ENCODE results near the gene SPTB. TPM values are rescaled to one million over a fixed set of nuclear protein-coding genes. Genes with fewer than 3 reads are reported as not detected.
A peak's percentile ranks its signal among the peaks of the same experiment; 100 is the strongest.

The SPTB gene
- total RNA-seq, 1 donor = under 0.01 TPM

DNA sequence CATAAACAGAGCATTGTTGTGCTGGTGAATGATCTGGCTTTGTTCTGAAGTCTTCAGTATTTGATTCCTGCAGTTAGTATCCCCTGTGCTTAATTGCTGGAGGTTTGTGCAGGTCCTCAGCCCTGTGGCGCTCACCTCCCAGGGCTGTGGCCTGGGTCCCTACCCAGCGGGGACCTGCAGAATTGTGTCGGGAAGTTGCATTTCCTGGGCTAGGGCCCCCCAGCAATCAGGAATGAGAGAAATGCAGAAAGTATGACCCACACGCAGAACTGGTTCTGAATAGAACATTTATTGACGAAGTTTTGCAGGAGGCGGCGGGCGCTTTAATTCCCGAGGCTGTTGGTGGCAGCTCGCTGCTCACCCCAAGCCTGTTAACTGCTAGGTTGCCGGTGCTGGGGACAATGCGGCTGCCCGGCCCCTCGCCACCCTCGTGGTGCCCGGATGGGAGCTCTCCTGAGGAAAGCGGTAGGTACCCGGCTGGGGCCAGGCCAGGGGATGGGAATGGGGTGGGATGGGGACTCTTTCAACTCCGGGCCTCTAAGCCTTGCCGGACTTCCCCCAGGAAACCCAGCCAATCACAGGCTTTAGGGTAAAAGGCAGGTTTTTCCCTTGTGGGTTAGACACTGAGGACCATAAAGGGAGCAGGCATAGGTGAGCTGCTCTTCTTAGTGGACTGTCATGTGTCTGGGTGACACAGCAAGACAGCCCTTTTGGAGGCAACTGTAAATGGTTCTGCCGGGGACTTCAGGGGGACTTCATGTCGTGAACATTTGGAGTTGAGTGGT is 163.9 kb downstream of the SPTB start:
- TF ChIP-seq, protein P1, sequence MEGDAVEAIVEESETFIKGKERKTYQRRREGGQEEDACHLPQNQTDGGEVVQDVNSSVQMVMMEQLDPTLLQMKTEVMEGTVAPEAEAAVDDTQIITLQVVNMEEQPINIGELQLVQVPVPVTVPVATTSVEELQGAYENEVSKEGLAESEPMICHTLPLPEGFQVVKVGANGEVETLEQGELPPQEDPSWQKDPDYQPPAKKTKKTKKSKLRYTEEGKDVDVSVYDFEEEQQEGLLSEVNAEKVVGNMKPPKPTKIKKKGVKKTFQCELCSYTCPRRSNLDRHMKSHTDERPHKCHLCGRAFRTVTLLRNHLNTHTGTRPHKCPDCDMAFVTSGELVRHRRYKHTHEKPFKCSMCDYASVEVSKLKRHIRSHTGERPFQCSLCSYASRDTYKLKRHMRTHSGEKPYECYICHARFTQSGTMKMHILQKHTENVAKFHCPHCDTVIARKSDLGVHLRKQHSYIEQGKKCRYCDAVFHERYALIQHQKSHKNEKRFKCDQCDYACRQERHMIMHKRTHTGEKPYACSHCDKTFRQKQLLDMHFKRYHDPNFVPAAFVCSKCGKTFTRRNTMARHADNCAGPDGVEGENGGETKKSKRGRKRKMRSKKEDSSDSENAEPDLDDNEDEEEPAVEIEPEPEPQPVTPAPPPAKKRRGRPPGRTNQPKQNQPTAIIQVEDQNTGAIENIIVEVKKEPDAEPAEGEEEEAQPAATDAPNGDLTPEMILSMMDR (IDR thresholded peaks at IDR 0.05; ENCODE audit: insufficient read depth, low read length) = no peak
- no peak for DNase-seq (ENCODE audit: low read depth)
- H3K4me3 ChIP-seq (ENCODE audit: low read depth, low read length) = no peak overlapping the region

DNA sequence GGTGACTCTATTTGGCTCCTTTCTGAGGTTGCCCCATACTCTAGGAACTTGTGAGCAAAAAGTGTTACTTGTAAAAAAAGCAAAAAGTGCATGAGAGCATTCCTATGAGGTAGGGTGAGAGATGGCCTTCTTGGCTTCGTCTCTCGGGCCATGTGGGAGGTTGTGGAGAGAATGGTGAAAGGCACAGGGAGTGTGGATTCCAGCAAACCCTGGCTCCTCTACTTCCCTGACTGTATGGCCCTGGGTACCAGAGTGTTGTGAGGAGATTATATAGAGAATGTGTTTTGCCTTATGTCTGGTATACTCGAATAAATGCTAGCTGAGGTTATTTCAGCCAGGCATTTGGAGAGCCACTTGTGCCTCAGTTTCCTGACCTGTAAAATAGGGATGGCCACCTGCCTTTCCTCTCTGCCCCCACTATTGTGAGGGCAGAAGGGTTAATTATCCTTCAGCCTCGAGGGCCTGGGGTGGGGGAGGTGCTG is 164.5 kb downstream of the SPTB start:
- no peak for DNase-seq (ENCODE audit: low read depth)
- TF ChIP-seq, protein P1 (IDR thresholded peaks at IDR 0.05; ENCODE audit: insufficient read depth, low read length) = no peak
- no peak overlapping the region for H3K4me3 ChIP-seq (ENCODE audit: low read depth, low read length)

DNA sequence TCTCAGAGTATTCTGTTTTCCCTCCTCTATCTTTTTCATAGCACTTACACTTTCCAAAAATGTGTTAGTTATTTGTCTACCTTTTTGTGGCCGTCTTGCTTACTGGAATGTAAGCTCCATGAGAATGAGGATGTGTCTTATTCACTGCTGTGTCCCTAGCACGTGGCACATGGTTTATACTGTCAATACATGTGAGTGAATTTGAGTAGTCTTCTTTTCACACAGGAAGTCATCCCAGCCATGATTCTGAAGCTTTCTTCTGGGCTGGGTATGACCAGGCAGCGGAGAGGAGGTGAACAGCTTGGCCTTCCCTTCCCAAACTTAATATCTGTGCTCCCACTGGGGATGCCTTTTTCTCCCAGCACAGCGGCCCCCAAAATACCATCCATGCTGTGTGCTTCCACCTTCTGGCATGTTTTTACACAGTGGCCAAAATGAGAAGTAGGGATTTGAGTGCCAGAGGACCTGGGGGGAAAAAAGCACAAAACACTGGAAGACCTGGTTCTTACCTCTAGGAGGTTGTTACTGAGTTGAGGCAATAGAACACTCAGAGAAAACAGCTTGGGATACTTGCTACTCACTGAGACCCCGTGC is 165.2 kb downstream of the SPTB start:
- TF ChIP-seq, protein P1 (IDR thresholded peaks at IDR 0.05; ENCODE audit: insufficient read depth, low read length) = no peak
- DNase-seq (ENCODE audit: low read depth) = no peak
- no peak overlapping the region for H3K4me3 ChIP-seq (ENCODE audit: low read depth, low read length)

DNA sequence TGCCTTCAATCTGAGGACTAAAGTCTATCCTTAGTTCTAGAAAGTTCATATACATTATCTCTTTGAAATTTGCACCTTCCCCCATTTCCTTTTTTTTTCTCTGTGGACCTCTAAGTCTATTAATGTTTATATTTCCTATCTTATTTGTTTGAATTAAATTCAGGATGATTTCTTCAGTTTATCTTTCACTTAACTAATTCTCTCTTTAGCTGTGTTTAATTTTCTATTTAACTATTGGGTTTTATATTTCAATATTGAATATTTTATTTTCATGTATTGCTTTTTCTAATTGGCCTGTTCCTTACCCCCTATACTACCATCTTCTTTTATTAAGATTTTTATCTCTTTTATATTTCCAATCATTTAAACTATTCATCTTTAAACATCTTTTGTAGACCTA is 166.0 kb downstream of the SPTB start:
- no peak overlapping the region for H3K4me3 ChIP-seq (ENCODE audit: low read depth, low read length)
- TF ChIP-seq, protein P1 (IDR thresholded peaks at IDR 0.05; ENCODE audit: insufficient read depth, low read length) = no peak
- no peak for DNase-seq (ENCODE audit: low read depth)

DNA sequence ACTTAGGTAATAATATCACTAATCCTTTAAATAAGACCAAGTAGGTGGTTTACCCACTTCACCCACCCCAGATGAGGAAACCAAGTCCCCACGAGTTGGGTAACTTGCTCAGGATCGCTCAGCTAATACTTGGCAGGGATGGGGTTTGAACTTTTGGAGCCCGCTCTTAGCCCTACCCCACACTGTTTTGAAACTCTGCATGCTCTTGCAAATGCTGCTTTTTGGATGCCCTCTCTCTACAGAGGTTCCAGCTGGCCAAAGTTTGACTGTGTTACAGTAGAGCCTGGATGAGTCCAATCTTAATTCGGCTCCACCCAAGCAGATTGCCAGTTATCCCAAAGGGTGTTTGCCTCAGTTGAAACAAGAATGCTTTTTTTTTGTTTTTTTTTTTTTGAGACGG is 168.7 kb downstream of the SPTB start:
- H3K4me3 ChIP-seq (ENCODE audit: low read depth, low read length) = no peak overlapping the region
- DNase-seq (ENCODE audit: low read depth) = peak; percentile 62
- TF ChIP-seq, protein P1 (IDR thresholded peaks at IDR 0.05; ENCODE audit: insufficient read depth, low read length) = no peak

DNA sequence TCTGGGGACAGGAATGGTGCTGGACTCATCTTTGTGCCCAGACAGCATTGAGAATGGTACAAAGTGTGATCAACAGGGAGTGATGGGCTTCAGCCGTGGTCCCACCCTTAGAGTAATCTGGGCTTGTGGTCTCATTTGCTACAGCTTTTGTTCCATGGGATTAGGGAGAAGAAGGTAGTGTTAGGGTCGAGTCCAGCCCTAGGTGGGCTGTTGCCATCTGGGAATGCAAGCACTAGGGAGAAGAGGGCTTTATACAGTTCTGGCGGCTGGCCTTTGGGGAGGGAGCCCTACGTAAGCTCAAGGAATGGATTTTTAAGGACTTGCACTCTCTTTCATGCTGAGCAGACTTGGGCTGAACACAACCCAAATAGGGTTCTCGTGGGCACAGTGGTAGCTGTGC is 170.6 kb downstream of the SPTB start:
- TF ChIP-seq, protein P1 (IDR thresholded peaks at IDR 0.05; ENCODE audit: insufficient read depth, low read length) = no peak
- no peak overlapping the region for H3K4me3 ChIP-seq (ENCODE audit: low read depth, low read length)
- DNase-seq (ENCODE audit: low read depth) = no peak
